HG02588 (cell line): ENCODE measurements around the gene CTIF.

Experiments used
- ATAC-seq: cut with Tn5 transposase; IDR thresholded peaks from one replicate; pipeline ENCODE4 v1.9.1; 2021; ENCODE audit warnings: mild to moderate bottlenecking, moderate library complexity; ENCODE audit not compliant: unreplicated experiment

Gene CTIF

DNA sequence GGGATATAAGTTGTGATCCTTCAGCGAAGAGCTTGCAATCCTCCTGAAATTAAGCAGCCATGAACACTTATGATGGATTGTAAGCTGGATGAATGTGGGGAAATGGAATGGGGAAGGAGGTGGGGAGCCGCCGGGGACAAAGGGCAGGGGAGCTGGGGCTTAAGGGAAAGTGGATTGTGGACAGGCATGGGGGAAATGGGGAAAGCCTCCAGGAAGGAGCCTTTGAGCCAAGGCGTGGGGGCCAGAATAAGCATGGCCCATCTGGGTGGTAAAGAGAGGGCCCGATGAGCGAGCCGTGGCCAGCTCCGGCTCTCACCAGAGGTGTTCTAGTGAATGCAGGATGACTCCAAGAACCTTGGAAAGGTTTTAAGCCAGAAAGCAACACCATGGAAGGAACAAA is 288.0 kb downstream of the CTIF start:
- ATAC-seq = no peak

DNA sequence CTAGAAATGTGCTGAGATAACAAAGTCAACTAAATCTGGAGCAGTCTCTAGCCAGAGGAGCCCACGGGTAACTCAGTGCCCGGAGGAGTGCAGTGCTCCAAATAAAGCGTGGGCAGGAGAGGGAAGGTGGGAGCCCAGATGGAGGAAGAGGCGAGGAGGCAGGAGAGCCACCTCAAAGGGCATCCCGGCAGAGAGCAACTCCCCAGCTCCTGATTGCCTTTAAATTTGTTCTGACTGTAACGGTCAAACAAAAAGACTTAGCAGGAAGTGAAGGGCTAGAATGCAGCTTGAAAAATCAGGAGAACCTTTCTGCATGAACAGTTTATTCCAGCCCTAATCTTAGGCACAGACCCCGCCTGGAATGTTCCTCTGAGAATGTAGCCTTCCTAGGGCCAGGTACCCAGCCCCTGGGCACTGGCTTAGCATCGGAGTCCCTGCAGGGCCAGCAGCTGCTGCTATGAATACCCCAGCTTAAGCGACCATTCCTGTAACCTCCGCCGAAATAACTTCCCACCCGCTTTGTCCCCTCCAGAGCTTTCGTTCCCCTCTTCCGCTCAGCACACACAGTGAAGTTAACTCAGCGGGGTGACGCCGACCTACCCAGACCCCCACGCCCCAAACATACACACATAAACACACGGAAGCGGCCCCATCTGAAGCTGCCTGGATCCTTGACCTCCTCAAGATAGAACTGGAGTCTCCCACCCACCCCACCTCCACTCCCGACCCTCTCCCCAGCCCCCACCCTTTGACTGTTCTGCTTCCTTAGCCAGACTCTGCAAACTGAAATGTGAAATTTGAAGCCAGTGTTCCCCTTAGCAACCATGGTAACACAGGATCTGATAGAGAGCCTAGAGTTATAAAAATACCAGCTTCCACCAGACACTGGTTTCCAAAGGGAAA is 288.7 kb downstream of the CTIF start:
- no peak for ATAC-seq

DNA sequence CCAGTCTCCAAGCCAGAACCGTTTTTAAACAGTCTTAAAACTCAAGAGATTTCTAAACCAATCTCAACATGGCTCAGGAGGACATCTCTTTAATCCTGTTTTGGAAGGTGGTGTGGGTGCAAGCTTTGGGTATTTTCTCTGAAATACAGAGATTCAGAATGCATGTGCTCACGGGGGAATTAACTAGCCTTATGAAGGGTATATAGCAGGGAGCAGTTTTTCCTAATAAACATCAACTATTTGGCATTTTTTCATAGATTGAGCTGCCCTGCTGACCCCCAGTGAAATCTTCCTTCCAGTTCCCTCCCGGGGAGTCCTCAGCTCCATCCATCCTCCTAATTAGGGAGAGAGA is 289.3 kb downstream of the CTIF start:
- ATAC-seq = no peak

DNA sequence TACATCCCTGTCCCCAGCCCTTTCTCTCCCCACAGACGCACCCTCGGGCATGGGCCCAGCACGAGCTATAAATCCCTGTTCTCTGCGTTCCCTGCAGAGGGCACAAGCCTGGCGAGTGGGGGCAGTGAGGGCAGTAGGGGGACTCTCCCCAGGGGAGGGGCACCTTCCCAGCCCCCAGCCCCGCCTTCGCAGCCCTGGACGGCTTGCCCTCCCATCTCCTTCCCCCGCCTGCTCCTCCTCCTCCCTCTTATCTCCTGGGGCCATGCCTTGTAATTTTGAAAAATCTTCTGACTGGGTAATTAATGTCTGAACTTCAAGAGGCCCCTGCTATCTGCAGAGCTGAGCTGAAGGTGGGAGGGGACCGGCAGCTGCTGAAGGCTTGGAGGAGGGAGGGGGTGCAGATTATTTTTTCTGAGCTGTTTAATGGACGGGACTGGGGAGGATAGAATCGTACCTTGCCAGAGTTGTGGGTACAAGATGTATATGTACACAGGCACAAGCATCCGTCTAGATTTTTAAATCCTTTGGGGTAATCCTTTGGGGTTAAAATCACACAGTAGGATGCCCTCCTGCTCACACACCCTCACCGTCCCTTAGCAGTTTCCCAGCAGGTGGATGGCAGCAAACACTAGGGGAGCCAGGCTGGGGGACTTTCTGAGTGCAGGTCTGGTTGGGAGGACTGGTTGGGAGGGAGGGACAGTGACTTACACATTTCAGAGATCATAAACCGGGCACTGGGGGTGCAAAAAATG is 290.0 kb downstream of the CTIF start:
- ATAC-seq = no peak

DNA sequence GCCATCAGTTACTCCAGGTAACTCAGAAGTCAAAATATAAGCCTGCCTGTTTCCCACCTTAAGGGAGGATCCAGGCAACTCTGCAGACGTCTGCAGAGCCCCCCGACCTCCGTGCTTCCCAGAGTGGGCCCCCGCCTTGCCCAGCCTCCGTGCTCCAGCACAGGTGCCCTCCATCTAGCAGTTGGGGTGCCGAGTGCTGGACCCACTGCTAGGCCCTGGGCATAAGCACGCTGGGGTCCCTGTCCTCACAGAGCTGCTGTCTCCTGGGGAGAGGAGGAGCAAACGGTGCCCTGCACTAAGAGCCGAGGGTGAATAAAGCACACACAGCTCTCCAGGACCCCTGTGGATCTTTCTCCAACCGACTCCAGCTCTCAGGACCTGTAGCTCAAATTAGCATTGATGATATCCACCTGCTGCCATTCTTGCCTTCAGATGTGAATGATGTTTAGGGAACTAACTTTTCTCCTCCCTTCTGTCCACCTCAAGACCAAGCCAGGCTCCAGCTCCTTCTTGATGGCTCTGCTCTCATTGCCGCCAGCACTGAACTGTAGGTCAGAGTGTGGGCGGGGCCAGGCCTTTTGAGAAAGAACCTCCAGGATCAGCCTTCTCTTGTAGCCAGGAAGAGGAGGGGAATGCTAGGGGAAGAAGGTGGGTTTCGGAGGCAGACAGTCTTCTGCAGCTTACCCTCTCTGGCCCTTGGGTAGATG is 290.8 kb downstream of the CTIF start:
- no peak for ATAC-seq

DNA sequence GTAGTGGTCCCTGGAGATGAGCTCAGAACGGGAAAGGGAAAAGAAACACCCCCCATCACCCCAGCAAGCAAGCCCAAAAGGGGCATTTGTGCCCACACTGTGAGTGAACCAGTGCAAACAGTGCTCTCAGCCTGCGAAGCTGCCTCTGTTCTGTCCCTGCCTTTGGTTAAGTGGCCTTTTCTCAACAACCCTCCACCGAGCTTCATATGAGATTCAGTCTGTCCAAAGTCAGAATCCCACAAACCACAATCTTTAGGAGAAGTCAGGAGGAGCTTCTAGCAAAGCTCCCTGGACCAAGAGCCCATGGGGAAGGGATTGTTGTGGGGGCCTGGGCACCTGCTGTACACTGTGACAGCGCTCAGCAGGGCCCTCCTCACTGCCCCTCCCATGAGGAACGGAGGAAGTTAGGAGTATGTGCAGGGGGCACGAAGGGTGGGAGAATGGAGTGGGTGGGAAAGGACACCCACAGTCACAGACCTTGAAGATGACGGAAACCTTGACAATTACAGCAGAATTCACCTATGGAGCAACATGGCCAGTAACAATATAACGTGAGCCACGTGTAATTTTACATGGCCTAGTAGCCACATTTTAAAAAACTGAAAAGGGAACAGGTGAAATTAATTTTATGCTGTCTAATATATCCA is 292.4 kb downstream of the CTIF start:
- no peak for ATAC-seq

DNA sequence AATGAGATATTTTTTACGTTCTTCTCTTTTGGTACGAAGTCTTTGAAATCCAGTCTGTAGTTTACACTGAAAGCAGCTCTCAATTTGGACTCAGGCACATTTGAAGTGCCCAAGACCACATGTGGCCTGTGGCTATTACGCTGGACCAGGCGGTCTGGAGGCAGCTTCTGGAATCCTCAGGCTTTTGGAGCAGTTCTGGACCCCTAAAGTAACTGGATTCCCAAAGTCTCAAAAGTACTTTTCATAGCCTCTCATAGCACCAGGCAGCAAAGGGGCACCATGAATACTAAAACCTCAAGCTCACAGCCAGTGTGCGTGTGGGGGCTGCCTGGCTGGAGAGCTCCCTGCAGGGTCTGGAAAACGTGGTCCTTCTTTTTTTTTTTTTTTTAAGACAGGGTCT is 293.0 kb downstream of the CTIF start:
- no peak for ATAC-seq

DNA sequence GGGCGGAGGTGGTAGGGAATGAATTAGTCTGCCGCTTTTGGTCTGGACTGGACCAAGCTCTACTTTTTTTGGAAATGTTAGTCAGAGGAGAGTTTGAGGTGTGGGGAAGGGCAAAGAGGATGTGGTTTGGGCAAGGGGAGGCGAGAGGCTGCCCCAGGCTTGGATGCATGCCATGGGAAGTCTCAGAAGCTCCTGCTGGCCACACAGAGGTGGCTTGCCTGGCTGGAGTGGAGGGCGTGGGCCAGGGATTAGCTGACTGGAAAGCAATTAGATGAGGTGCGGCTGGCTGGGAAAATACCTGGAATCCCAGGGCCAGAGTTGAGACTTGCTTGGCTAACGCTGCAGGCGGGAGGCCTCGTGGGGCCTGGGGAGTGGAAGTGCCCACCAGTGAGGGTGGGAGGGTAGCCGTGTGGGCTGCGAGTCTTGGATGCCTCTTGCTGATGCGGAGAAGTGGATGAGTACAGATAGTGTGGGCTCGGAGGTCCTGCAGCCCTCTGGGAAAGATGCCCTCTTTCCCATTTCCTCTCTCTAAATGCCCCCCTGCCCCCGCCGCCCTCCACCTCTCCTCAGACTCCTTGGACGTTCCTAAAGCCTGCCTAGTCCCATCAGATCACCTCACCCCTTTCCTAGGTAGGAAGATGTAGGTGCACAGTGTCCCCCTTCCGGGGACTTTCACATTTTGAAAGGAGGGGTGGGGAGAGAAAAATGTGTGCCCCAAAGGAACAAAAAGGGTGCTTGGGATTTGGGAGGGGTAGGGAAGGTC is 294.3 kb downstream of the CTIF start:
- ATAC-seq = no peak

DNA sequence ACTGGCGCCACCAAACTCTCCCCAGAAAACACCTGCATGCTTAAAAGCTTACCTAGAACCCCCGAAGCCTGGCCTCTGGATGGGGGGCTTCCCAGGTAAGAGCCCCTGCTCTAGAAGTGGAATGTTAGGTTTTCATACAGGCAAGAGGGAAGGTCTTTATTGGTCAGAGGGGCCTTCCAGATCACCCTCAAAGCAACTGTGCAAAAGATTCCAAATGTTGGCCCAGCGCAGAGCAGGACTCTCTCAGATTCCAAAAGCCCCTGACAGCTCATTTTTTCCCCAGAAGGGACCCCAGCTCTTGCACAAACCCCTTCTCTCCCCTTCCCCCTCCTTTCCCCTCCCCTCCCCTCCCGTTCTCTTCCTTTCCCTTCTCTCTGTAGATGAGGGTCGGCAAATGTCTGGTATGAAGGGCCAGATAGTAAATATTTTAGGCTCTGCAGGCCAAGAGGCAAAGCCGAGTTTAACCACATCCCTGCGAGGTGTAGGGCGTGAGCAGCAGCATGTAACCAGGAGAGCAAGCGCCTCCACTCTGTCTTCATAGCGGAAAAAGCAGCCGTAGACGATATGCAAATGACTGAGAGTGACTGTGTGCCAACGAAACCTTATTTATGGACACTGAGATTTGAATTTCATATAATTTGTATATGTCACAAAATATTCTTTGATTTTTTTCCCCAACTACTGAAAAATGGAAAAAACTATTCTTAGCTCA is 295.0 kb downstream of the CTIF start:
- peak; percentile 79 for ATAC-seq

DNA sequence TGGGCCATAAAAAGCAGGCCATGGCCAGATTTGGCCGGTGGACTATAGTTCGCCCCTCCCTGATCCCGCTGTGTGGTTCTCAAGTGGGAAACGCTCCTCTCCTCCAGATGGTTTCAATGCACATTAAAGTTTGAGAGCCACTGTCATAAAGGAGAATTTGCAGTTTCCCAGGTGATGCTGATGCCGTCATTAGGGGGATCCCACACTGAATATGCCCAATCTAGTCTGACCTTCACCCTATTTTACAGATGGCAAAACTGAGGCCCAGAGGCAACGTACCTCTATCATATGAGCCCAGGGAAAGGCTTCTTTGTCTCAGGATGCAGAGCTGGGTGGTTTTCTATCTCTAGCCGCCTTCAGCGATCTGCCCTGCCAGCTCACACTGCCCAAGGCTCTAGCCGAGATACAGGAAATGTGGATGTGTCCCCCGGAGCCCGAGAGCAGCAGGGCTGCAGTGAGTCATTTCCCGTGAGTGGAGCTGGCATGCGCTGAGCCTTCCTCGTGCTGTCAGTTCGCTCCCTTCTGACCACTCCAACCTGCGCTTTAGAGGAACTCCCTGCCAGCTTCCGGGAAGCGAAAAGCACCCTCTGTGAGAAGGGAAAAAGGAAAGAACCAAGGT is 295.7 kb downstream of the CTIF start:
- ATAC-seq = peak; percentile 59

DNA sequence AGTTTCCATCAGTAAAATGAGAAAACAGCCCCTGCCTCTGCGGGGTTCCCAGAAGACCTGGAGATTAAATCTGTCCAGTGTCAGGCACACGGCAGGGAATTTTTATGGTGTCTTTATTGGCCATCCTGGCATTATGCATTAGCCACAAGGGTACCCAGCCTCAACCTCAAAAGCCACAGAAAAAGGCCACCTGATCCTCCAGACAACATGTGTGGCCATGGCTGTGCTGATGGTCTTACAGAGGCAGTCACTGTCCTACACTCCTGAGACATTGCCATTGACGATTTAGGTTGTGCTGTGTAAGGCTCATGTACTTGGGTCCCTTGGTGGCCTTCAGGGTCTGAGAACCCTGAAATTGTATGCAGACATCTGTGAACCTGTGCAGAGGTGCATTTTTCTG is 296.3 kb downstream of the CTIF start:
- ATAC-seq = no peak

DNA sequence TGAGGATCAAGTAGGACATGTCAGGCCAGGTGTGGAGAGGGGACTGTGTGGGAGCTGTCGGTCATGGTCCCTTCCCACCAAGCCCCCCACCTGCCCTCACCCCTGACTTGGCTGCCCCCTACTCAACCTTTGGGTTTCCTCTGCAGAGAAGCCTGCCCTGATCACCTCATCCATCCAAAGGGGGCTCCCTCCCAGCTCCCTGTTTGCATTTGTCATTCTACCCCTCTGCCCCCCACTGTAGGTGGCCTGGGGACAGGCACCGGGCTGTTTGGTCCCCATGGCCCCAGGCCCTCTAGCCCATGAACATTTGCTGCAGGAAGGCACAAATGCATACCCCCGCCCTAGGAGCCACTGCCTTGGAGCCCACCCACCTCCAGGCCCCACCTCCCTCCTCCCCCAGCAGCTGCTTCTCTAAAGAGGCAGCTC is 296.9 kb downstream of the CTIF start:
- no peak for ATAC-seq

DNA sequence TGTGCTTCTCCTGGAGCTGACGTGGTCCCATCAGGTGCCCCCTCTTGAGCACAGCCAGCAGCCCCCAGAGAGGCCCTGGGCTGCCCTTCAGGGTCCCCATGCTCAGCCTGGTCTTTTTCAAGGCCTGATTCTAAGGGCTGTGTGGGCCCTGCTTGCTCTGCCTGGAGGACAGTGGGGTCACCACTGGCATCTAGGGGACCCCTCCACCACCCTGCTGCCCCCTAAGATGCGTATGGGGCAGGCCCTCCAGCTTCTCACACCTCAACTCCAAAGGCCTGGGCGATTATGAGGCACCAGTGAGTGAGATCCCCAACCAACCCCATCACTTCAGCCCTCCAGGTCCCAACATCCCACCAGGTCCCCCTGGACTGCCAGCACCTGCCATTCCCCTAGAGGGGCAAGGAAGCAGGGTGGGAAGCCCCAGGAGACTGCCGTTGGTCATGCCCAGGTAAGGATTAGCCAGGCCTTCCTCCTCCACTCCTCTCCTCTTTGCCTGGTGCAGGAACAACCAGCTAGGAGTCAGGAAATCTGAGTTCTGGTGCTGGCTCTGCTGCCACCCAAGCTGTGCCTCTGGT is 297.5 kb downstream of the CTIF start:
- ATAC-seq = no peak

DNA sequence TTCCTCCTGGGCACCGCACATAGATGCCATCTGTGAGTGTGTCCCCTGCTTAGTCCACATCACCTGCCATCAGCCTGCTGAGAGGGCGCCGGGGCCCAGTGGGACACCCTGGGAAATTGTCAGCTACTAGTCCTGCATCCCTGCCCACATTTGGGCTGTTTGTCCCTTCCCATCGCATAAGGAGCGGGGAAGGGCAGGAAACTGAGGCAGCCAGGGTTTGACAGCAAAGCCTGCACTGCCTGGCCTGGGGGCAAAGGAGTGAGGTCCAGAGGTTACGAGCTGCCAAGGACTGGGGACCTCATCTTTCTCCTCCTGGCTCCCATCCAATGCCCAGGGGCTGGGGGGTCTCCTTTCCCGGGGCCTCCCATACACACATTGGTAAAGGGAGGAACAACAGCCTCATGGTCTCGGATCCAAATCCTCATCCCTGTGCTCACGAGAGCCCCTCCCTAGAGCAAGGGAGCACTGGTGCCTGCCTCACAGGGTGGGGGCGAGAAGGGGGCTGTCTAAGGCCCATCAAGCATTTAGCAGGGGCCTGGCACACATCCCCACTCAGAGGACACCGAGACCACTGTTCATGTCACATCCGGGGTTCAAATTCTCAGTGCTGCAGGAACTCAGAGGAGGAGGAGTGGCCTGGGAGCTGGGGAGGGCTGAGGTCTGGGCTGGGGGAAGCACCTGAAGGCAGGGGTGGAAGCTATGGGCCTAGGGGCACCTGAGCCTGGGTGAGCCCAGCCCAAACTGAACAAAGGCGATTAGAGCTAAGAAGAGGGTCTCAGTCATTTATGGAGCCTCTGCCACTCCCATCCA is 298.2 kb downstream of the CTIF start:
- no peak for ATAC-seq

DNA sequence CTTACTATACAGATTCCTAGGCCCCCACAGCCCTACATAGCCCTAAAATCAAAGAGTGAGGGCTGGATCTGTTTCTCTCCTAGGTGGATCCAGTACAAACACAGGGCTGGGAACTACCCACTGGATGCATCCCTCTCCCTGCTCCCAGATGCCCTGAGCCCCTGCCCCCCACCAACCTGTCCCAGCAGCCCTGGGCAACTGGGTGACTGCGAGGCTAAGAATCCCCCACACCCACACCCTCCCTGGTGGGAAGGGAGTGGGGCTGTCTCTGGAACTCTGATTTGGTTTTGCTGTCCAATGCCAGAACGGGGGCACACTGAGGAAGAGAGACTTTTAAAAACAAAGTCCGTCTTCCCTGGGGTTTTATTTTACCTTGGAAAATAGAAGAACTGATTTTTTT is 298.8 kb downstream of the CTIF start:
- no peak for ATAC-seq

DNA sequence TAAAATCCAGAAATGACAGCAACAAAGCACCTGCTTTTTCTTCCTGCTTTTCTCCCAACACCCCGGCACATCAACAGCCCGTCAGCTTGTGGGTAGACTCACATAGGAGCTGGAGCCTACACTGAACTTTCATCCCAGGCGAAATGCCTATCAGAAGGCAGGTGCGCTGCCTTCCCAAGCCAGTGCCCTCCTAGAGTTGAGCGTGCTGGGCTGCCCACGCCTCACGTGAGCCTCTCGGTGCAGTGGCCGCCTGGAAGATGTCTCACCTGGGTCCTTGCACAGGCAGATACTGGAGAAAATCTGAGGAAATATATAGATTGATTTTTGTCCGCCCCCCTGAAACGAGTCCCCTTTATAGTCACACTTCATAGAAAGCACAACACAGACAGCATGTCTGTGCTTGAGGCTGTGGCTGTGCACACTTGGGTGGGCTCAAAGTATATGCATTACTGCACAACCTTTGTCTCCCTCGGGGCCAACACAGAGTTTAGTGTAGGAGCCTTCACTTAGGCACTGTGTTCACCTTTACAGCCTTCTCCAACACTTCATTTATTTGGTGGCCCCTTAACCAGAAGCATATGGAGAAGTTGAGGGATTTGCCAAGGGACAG is 299.4 kb downstream of the CTIF start:
- ATAC-seq = no peak

DNA sequence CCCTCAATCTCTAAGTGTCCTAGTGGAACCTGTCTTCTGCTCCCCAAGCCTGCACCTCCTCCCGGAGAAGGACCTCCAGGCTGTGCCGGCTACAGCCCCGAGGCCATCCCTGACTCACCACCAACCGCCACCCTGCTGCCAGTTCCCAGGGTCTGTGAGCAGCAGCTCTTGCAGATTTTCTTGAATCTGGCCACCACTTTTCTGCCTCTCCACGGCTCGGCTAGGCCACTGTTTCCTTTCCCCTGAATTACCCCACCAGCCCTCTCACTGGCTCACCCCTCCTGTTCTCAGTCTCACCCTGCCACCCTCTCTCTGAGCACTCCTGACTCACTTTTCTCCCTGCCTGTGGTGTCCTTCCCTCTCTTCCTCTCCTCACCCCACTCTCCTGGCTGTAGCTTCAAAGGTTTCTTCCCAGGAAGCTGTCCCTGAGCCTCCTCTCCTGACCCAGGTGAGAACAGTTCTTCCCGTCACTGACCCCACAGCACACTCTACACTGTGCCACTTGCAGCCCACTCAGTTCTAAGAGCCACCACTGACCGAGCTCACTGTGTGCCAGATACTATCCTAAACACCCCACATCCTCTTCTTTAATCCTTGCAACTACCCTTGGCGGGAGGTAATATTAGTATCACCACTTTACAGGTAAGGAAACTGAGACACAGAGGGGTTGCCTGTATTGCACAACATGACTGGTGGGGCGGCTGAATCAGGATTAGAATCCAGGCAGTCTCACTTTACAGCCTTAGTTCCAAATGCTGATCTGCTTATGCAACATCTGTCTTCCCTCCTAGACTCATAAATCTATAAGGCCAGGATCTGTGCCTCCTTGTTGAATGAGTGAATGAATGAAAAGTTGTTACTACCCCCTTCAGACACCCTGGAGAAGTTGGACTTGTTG is 300.3 kb downstream of the CTIF start:
- no peak for ATAC-seq
